ENCODE measurements around the gene SFT2D1. TPM values are rescaled to one million over a fixed set of nuclear protein-coding genes. Genes with fewer than 3 reads are reported as not detected.

Gene SFT2D1
- polyA plus RNA-seq, 3 donors: 65.4 to 68.2 (median 68.1) TPM

- no peak for DNase-seq (ENCODE audit: low read depth in 3 of 3, low spot score in 2 of 3)
These were observed 59.8 kb downstream of the SFT2D1 start for GRCh38 chr6:166282394-166283032.

- no peak for DNase-seq (ENCODE audit: low read depth in 3 of 3, low spot score in 2 of 3)
These were observed 61.2 kb downstream of the SFT2D1 start for GRCh38 chr6:166281104-166281503.

- no peak for DNase-seq (ENCODE audit: low read depth in 3 of 3, low spot score in 2 of 3)
These were observed 63.0 kb downstream of the SFT2D1 start for GRCh38 chr6:166279393-166279679.

- no peak for DNase-seq (ENCODE audit: low read depth in 3 of 3, low spot score in 2 of 3)
These were observed 63.6 kb downstream of the SFT2D1 start for GRCh38 chr6:166278579-166279392.

GRCh38 chr6:166277892-166278578 is 64.3 kb downstream of the SFT2D1 start:
- DNase-seq (ENCODE audit: low read depth in 3 of 3, low spot score in 2 of 3): no peak

GRCh38 chr6:166277018-166277417 is 65.3 kb downstream of the SFT2D1 start:
- no peak for DNase-seq (ENCODE audit: low read depth in 3 of 3, low spot score in 2 of 3)

GRCh38 chr6:166275714-166276166 is 66.6 kb downstream of the SFT2D1 start:
- no peak for DNase-seq (ENCODE audit: low read depth in 3 of 3, low spot score in 2 of 3)

GRCh38 chr6:166274739-166275370 is 67.5 kb downstream of the SFT2D1 start:
- no peak for DNase-seq (ENCODE audit: low read depth in 3 of 3, low spot score in 2 of 3)

GRCh38 chr6:166274163-166274562 is 68.2 kb downstream of the SFT2D1 start:
- no peak for DNase-seq (ENCODE audit: low read depth in 3 of 3, low spot score in 2 of 3)

- DNase-seq (ENCODE audit: low read depth in 3 of 3, low spot score in 2 of 3): no peak
These were observed 71.0 kb downstream of the SFT2D1 start for GRCh38 chr6:166271376-166271765.

GRCh38 chr6:166270706-166271375 is 71.5 kb downstream of the SFT2D1 start:
- DNase-seq (ENCODE audit: low read depth in 3 of 3, low spot score in 2 of 3): no peak

Other genes with a start within 250 kb of the SFT2D1 start
- under 1 TPM in 1 of 3 donors, not detected in 2; 0.07 TPM for gene TBXT, start 174.7 kb downstream of the SFT2D1 start, polyA plus RNA-seq (ENCODE audit: insufficient read length in 3 of 3)
- gene PRR18, start 34.2 kb downstream of the SFT2D1 start, polyA plus RNA-seq (ENCODE audit: insufficient read length in 3 of 3): under 1 TPM; 0.21 to 0.35 (median 0.25) TPM
- 10 to 100 TPM; 73.7 to 84.1 (median 82.6) TPM for gene MPC1, start 40.4 kb upstream of the SFT2D1 start, polyA plus RNA-seq (ENCODE audit: insufficient read length in 3 of 3)
- gene RAMACL, start 244.1 kb upstream of the SFT2D1 start, polyA plus RNA-seq (ENCODE audit: insufficient read length in 3 of 3): 1 to 10 TPM in 1 of 3 donors, under 1 TPM in 2; 0.20 to 3.2 (median 0.26) TPM